ENCODE data around the gene COX5B.
A peak's percentile ranks its signal among the peaks of the same experiment; 100 is the strongest.
"Not testable (repeated sequence)": the region's sequence is repeated elsewhere in the genome, so short reads cannot be mapped to it uniquely, and the experiment has no call there.

Gene COX5B

DNA sequence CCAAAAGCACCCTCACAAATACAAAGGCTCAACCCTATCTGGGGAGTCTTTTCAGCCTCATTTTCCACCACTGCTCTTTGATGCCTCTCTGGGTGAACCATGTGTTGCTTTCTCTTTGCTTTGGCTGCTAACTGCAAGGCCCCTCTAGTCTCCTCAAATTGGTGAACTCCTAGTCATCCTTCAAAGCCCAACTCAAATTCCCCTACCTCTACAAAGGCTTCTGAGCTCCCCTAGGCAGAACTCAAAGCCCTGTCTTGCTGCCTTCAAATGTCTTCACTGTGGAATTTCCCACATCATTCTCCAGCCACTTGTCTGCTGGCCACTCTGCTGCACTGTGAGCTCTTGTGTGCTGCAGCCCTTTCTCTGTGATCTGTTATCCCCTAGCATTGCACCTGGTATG, 22.9 kb upstream of the COX5B start:
- not testable (repeated sequence) for H3K9me3 ChIP-seq (ENCODE audit: severe bottlenecking); DNase-seq; H3K27me3 ChIP-seq (ENCODE audit: insufficient read depth, low read depth, severe bottlenecking); H3K4me3 ChIP-seq (ENCODE audit: low read depth, low read length); H3K36me3 ChIP-seq; H3K27ac ChIP-seq

DNA sequence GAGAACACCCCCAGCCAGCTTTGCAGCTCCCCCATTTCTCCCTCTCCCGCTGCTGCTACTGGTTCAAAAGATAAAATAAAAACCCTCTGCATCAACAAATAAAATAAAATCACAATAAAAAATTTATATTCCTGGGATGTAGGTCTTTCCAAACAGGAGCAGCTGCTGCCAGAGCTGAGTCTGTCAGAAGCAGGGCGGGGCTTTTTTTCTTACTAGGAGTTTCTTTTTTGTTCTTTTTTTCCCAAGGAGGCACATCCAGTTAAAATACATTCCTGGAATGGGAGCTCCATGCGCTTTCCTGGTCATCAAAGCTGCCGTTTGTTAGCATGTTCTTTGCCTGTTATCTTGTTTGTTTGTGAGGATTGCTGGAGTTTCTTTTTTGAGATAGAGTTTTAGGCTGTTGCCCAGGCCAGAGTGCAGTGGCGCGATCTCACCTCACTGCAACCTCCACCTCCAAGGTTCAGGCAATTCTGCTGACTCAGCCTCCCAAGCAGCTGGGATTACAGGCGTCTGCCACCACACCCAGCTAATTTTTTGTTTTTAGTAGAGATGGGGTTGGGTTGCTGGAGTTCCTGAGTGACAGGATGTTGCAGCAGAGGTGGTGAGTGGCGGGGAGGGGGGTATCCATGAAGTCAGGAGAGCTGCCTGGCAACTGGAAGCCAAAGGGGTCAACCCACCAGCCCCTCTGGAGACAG, 20.4 kb upstream of the COX5B start:
- H3K9me3 ChIP-seq (ENCODE audit: severe bottlenecking); DNase-seq; H3K36me3 ChIP-seq; H3K27me3 ChIP-seq (ENCODE audit: insufficient read depth, low read depth, severe bottlenecking); H3K27ac ChIP-seq; H3K4me3 ChIP-seq (ENCODE audit: low read depth, low read length): not testable (repeated sequence)

DNA sequence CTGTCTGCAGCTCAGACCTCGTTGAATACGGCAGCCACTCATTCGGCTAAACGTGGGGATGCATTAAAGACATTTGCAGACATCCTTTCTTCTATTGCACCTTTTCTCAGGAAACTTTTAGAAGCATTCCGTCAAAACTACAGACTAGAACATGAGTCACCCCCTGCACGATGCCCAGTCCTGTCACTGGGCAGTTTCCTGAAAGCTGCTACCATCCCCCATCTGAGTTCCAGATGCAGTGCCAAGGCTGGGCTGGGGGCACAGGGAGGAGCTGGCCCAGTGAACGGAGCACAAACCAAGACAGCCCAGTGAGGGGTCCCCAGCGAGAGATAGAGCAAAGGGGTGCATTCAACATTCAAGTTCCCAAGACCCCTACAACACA, 19.8 kb upstream of the COX5B start:
- not testable (repeated sequence) for H3K4me3 ChIP-seq (ENCODE audit: low read depth, low read length); H3K27me3 ChIP-seq (ENCODE audit: insufficient read depth, low read depth, severe bottlenecking); H3K27ac ChIP-seq; H3K9me3 ChIP-seq (ENCODE audit: severe bottlenecking); DNase-seq; H3K36me3 ChIP-seq

DNA sequence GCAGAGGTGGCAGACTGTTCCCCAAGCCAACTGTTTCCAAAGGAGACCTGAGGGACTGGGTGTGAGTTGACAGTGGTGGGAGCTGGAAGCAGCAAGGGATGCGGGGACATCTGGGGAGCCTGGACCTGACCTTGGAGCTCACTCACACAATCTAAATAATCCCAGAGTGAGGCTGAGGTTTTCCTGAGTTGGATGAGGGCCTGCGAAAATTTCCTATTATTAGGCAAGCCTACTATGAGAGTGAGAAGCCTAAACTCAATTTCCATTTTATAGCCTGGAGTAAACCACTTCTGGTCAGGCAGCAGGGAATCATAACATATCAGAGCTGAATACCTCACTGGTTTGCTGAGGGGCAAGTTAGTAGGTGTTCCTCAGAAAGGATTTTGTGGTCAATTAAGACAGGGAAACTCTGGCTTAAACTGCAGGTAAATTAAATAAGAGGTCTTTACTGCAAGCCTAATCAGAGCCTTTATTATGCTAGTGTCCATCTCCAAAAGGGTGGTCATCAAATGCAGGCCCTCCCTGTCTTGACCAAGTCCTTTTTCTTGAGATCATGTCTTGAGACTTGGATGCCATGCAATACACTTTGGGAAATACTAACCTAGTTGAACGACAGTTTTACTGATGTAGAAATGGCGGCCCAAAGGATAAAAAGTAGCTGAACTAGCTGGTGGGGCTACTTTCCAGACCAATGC, 1.7 kb upstream of the COX5B start:
- Histone ChIP-seq H3K36me3 (peaks cover 15% of the 10 kb centered on the region), H3K4me3 (ENCODE audit: low read depth, low read length) (no peak overlapping the region), H3K27ac (no peak overlapping the region), H3K9me3 (ENCODE audit: severe bottlenecking) (no peaks in the 10 kb centered on the region), H3K27me3 (ENCODE audit: insufficient read depth, low read depth, severe bottlenecking) (no peaks in the 10 kb centered on the region)
- TF ChIP-seq, protein P1, sequence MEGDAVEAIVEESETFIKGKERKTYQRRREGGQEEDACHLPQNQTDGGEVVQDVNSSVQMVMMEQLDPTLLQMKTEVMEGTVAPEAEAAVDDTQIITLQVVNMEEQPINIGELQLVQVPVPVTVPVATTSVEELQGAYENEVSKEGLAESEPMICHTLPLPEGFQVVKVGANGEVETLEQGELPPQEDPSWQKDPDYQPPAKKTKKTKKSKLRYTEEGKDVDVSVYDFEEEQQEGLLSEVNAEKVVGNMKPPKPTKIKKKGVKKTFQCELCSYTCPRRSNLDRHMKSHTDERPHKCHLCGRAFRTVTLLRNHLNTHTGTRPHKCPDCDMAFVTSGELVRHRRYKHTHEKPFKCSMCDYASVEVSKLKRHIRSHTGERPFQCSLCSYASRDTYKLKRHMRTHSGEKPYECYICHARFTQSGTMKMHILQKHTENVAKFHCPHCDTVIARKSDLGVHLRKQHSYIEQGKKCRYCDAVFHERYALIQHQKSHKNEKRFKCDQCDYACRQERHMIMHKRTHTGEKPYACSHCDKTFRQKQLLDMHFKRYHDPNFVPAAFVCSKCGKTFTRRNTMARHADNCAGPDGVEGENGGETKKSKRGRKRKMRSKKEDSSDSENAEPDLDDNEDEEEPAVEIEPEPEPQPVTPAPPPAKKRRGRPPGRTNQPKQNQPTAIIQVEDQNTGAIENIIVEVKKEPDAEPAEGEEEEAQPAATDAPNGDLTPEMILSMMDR (IDR thresholded peaks at IDR 0.05; ENCODE audit: low read depth, low read length) = no peak
- no peak for DNase-seq

DNA sequence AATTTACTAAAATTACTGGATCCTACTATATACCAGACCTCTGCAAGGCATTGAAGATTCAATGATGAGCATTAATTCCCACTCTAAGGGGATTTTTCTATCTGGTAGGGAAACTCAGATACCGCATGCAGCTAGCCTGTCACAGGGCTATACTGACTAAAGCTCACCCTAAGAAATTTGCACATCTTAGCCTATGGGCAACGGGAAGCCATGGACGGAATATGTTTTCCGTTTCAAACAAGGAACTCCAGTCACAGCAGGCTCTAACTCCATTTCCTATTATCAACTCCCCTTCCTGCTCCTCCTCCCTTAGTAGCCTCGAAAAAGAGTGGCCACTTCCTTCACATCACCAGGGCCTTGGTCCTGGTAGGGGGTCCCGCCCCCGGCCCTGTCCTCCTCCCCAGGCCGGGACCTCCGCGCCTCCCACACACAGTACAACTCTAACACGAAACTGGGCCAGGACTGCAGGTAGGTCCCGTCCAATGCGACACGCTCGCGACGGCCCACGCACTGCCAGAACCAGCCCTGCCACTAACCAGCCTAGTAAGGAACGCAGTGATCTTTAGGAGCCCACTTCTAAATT, 659 bp upstream of the COX5B start:
- peak overlapping the region; percentile 74 for H3K4me3 ChIP-seq (ENCODE audit: low read depth, low read length)
- H3K27ac ChIP-seq = peak overlapping the region; percentile 52
- H3K27me3 ChIP-seq (ENCODE audit: insufficient read depth, low read depth, severe bottlenecking) = no peaks in the 10 kb centered on the region
- no peaks in the 10 kb centered on the region for H3K9me3 ChIP-seq (ENCODE audit: severe bottlenecking)
- H3K36me3 ChIP-seq = peaks cover 18% of the 10 kb centered on the region
- DNase-seq = no peak
- TF ChIP-seq, protein P1 (IDR thresholded peaks at IDR 0.05; ENCODE audit: low read depth, low read length) = no peak

- TF ChIP-seq, protein P1 (IDR thresholded peaks at IDR 0.05; ENCODE audit: low read depth, low read length) = no peak
- peaks cover 21% of the 10 kb centered on the region for H3K36me3 ChIP-seq
- H3K27me3 ChIP-seq (ENCODE audit: insufficient read depth, low read depth, severe bottlenecking) = no peaks in the 10 kb centered on the region
- no peak overlapping the region for H3K27ac ChIP-seq
- no peaks in the 10 kb centered on the region for H3K9me3 ChIP-seq (ENCODE audit: severe bottlenecking)
- no peak overlapping the region; the same call in 1 of the 2 replicates for H3K4me3 ChIP-seq (ENCODE audit: low read depth, low read length)
- DNase-seq = no peak
Observed at GRCh38 chr2:97646977-97647376, 1.1 kb downstream of the COX5B start.

DNA sequence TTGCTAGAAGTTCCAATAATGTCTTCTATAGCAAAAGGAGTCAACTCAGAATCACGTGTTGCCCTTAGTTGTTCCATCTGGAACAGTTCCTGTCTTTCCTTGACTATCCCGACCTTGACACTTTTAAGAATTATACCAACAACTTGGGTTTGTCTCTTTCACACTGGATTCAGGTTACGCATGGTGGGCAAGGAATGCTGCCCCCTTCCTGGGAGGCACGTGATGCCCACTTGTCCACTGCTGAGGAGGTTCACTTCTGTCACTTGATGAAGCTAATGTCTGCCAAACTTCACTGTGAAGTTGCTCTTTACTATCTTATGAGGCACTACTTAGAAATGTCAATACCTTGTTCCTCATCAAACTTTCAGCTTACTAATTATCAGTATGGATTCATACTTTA, 5.3 kb downstream of the COX5B start:
- no peak overlapping the region for H3K4me3 ChIP-seq (ENCODE audit: low read depth, low read length)
- H3K9me3 ChIP-seq (ENCODE audit: severe bottlenecking) = peaks cover 4% of the 10 kb centered on the region
- TF ChIP-seq, protein P1 (IDR thresholded peaks at IDR 0.05; ENCODE audit: low read depth, low read length) = no peak
- no peaks in the 10 kb centered on the region for H3K27me3 ChIP-seq (ENCODE audit: insufficient read depth, low read depth, severe bottlenecking)
- H3K27ac ChIP-seq = no peak overlapping the region
- DNase-seq = no peak
- H3K36me3 ChIP-seq = peaks cover 28% of the 10 kb centered on the region
